Measurements from ENCODE around the gene SCYL3. TPM values are rescaled to one million over a fixed set of nuclear protein-coding genes. Genes with fewer than 3 reads are reported as not detected.

The SCYL3 gene
- total RNA-seq, 4 donors from 2014 or later = 10.5 to 14.2 (median 11.9) TPM

- H3K4me1 ChIP-seq = no peaks in the 10 kb centered on the region
- no peaks in the 10 kb centered on the region for H3K9me3 ChIP-seq
- H3K36me3 ChIP-seq = peaks cover 0 to 60% of the 10 kb centered on the region in 2 donors
- H3K27ac ChIP-seq = no peak overlapping the region
- TF ChIP-seq EP300 (IDR thresholded peaks at IDR 0.05) (no peak), POLR2A (IDR thresholded peaks at IDR 0.05) (no peak), CTCF (IDR thresholded peaks at IDR 0.05) (peak; percentile 21 to 43 (median 36)), POLR2AphosphoS5 (IDR thresholded peaks at IDR 0.05) (no peak)
- no peaks in the 10 kb centered on the region for H3K27me3 ChIP-seq
- ATAC-seq = no peak
- WGBS, 2 donors (ENCODE audit: low coverage in 1 of 2) = 21 to 59% methylated on average over 2 to 4 of the region's 4 CpGs
- H3K4me3 ChIP-seq = no peak overlapping the region
These were observed 84.2 kb downstream of the SCYL3 start for GRCh38 chr1:169809370-169810095.

- Histone ChIP-seq H3K27me3 (no peaks in the 10 kb centered on the region), H3K4me1 (no peaks in the 10 kb centered on the region), H3K9me3 (no peaks in the 10 kb centered on the region), H3K36me3 (peaks cover 0 to 62% of the 10 kb centered on the region in 2 donors), H3K27ac (no peak overlapping the region), H3K4me3 (no peak overlapping the region)
- ATAC-seq = no peak
- TF ChIP-seq EP300 (IDR thresholded peaks at IDR 0.05) = no peak
- TF ChIP-seq POLR2A (IDR thresholded peaks at IDR 0.05) = no peak
- 90 to 100% methylated on average over 1 to 2 of the region's 2 CpGs for WGBS, 2 donors (ENCODE audit: low coverage in 1 of 2)
These were observed 88.8 kb downstream of the SCYL3 start for GRCh38 chr1:169804941-169805340.

- Histone ChIP-seq H3K36me3 (peaks cover 0 to 55% of the 10 kb centered on the region in 2 donors), H3K9me3 (no peaks in the 10 kb centered on the region), H3K4me1 (no peaks in the 10 kb centered on the region), H3K27ac (no peak overlapping the region), H3K27me3 (no peaks in the 10 kb centered on the region), H3K4me3 (no peak overlapping the region)
- TF ChIP-seq EP300 (IDR thresholded peaks at IDR 0.05) = no peak
- TF ChIP-seq POLR2A (IDR thresholded peaks at IDR 0.05) = no peak
- TF ChIP-seq CTCF (IDR thresholded peaks at IDR 0.05) = no peak
- no peak for TF ChIP-seq POLR2AphosphoS5 (IDR thresholded peaks at IDR 0.05)
- ATAC-seq = no peak
These were observed 90.8 kb downstream of the SCYL3 start for GRCh38 chr1:169802888-169803287.

Small RNA genes within 50 kb of the gene (small RNA-seq; reads per million reads assigned to genes)
- 0 reads per million in 4 donors for gene RN7SL333P

Other genes with a start within 250 kb of the SCYL3 start
- gene SELL, start 182.3 kb downstream of the SCYL3 start, total RNA-seq = 1 to 10 TPM in 2 of 4 donors, not detected in 2; 2.1 to 8.2 TPM
- gene SELE, start 159.8 kb downstream of the SCYL3 start, total RNA-seq = 10 to 100 TPM in 1 of 4 donors, under 1 TPM in 1, not detected in 2; 0.45 to 11.0 TPM
- gene METTL18, start 99.0 kb downstream of the SCYL3 start, total RNA-seq = 1 to 10 TPM; 3.9 to 8.8 (median 6.1) TPM
- 10 to 100 TPM; 25.5 to 42.9 (median 36.6) TPM for gene KIFAP3, start 180.8 kb upstream of the SCYL3 start, total RNA-seq